GM18499 (cell line): Measurements from ENCODE around the gene ITPR2.
A peak's percentile ranks its signal among the peaks of the same experiment; 100 is the strongest.

Experiments
- ATAC-seq: cut with Tn5 transposase; IDR thresholded peaks from one replicate; pipeline ENCODE4 v1.9.1; 2021; ENCODE audit warnings: moderate number of reproducible peaks; ENCODE audit not compliant: insufficient read depth, unreplicated experiment

Gene ITPR2

GRCh38 chr12:26384536-26384935, 448.5 kb downstream of the ITPR2 start:
- ATAC-seq = no peak

- ATAC-seq = no peak
Observed at GRCh38 chr12:26383041-26383440, 450.0 kb downstream of the ITPR2 start.

- no peak for ATAC-seq
Observed at GRCh38 chr12:26380897-26381296, 452.1 kb downstream of the ITPR2 start.

- no peak for ATAC-seq
Observed at GRCh38 chr12:26379777-26380467, 453.1 kb downstream of the ITPR2 start.

GRCh38 chr12:26378711-26379110, 454.3 kb downstream of the ITPR2 start:
- ATAC-seq = no peak

GRCh38 chr12:26374934-26375680, 457.9 kb downstream of the ITPR2 start:
- no peak for ATAC-seq

- no peak for ATAC-seq
Observed at GRCh38 chr12:26373606-26374495, 459.1 kb downstream of the ITPR2 start.

- no peak for ATAC-seq
Observed at GRCh38 chr12:26372866-26373265, 460.1 kb downstream of the ITPR2 start.

- no peak for ATAC-seq
Observed at GRCh38 chr12:26370098-26370497, 462.9 kb downstream of the ITPR2 start.

- no peak for ATAC-seq
Observed at GRCh38 chr12:26369588-26369987, 463.4 kb downstream of the ITPR2 start.

- no peak for ATAC-seq
Observed at GRCh38 chr12:26367991-26368730, 464.8 kb downstream of the ITPR2 start.

GRCh38 chr12:26361964-26362363, 471.0 kb downstream of the ITPR2 start:
- ATAC-seq = no peak

GRCh38 chr12:26360062-26360461, 472.9 kb downstream of the ITPR2 start:
- ATAC-seq = no peak

- no peak for ATAC-seq
Observed at GRCh38 chr12:26359576-26359975, 473.4 kb downstream of the ITPR2 start.

- no peak for ATAC-seq
Observed at GRCh38 chr12:26358651-26359050, 474.3 kb downstream of the ITPR2 start.

GRCh38 chr12:26347300-26347699, 485.7 kb downstream of the ITPR2 start:
- no peak for ATAC-seq

GRCh38 chr12:26346736-26347135, 486.3 kb downstream of the ITPR2 start:
- ATAC-seq = no peak

- no peak for ATAC-seq
Observed at GRCh38 chr12:26345471-26346003, 487.5 kb downstream of the ITPR2 start.

GRCh38 chr12:26341491-26341890, 491.5 kb downstream of the ITPR2 start:
- ATAC-seq = no peak

- peak; percentile 51 for ATAC-seq
Observed at GRCh38 chr12:26340649-26341048, 492.3 kb downstream of the ITPR2 start.
